Measurements from ENCODE around the gene RNF223. TPM values are rescaled to one million over a fixed set of nuclear protein-coding genes. Genes with fewer than 3 reads are reported as not detected.

RNF223 gene
- total and polyA plus RNA-seq, 2 of the 8 experiments (the other 6 are each of a cell fraction or from before 2014, with no cell fraction given), result not detected

DNA sequence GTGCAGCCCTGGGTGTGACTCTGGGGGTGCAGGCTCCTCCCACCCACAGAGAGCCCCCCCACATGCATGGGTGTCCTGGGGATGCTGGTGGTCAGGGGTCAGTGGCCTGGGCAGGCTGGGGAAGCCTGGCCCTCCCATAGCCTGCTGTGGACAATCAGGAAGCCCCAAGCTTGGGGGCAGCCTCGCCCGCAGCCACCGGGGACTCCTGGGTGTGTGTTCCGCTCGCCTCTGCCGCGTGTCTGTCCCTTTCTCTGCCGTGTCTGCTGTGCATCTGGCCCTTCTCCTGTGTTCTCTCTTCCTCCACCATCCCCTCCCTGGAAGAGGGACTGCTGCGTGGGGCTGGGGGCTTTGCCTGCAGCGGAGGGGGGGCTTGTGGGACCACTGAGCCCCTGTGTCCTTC is 31.3 kb downstream of the RNF223 start:
- peaks cover 29 to 46% of the 10 kb centered on the region in 2 experiments for H4K20me1 ChIP-seq (replicated peaks in 1 of 2; ENCODE audit: control insufficient read depth in 1 of 2, insufficient read depth in 2 of 2, low read length in 2 of 2)
- TF ChIP-seq, protein P1, sequence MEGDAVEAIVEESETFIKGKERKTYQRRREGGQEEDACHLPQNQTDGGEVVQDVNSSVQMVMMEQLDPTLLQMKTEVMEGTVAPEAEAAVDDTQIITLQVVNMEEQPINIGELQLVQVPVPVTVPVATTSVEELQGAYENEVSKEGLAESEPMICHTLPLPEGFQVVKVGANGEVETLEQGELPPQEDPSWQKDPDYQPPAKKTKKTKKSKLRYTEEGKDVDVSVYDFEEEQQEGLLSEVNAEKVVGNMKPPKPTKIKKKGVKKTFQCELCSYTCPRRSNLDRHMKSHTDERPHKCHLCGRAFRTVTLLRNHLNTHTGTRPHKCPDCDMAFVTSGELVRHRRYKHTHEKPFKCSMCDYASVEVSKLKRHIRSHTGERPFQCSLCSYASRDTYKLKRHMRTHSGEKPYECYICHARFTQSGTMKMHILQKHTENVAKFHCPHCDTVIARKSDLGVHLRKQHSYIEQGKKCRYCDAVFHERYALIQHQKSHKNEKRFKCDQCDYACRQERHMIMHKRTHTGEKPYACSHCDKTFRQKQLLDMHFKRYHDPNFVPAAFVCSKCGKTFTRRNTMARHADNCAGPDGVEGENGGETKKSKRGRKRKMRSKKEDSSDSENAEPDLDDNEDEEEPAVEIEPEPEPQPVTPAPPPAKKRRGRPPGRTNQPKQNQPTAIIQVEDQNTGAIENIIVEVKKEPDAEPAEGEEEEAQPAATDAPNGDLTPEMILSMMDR (IDR thresholded peaks at IDR 0.05; ENCODE audit: control extremely low read depth in 1 of 3, insufficient read depth in 1 of 3, low read depth in 1 of 3, low read length in 3 of 3), result no peak
- TF ChIP-seq MAFK (IDR thresholded peaks at IDR 0.05; ENCODE audit: low read depth, low read length) (no peak), RNF2 (IDR thresholded peaks at IDR 0.05; ENCODE audit: borderline replicate concordance, low read depth, low read length, missing control alignments, poor library complexity, severe bottlenecking) (no peak)
- no peak overlapping the region for H3K18ac ChIP-seq (ENCODE audit: extremely low read depth, low read length)
- no peak for DNase-seq (ENCODE audit: low read depth in 1 of 2, low spot score in 2 of 2)
- H4K5ac ChIP-seq (ENCODE audit: insufficient read length, low read depth, low read length), result no peak overlapping the region
- peaks cover 0 to 23% (median 16%) of the 10 kb centered on the region in 4 experiments; a peak in 5 of 7 replicates for H3K27me3 ChIP-seq (replicated peaks in 1 of 4; ENCODE audit: control insufficient read depth in 3 of 4, extremely low read depth in 1 of 4, insufficient read depth in 3 of 4, low read length in 3 of 4)
- no peak overlapping the region for H2AFZ ChIP-seq (ENCODE audit: low read length)
- no peak overlapping the region for H2BK12ac ChIP-seq (ENCODE audit: low read depth, low read length)
- H3K4ac ChIP-seq (replicated peaks; ENCODE audit: insufficient read length, low read depth, low read length), result no peak overlapping the region
- no peak overlapping the region for H4K91ac ChIP-seq (replicated peaks; ENCODE audit: insufficient read length, low read length)
- H3K4me2 ChIP-seq (ENCODE audit: insufficient read depth in 1 of 2, low read depth in 2 of 2, low read length in 2 of 2), result no peak overlapping the region
- no peak overlapping the region for H3K56ac ChIP-seq (replicated peaks; ENCODE audit: insufficient read length, low read depth, low read length)
- H2BK120ac ChIP-seq (replicated peaks; ENCODE audit: low read depth, low read length), result no peak overlapping the region
- H3K36me3 ChIP-seq (ENCODE audit: control insufficient read depth in 2 of 4, insufficient read depth in 4 of 4, low read length in 3 of 4), result peaks cover 6 to 52% (median 23%) of the 10 kb centered on the region in 4 experiments
- no peak overlapping the region for H3K27ac ChIP-seq (ENCODE audit: low read depth, low read length)
- H3K9ac ChIP-seq (replicated peaks in 1 of 4; ENCODE audit: extremely low read depth in 1 of 4, low read depth in 3 of 4, low read length in 3 of 4), result no peak overlapping the region
- peaks cover 7% of the 10 kb centered on the region; the same call in 1 of the 2 replicates for H3K79me1 ChIP-seq (ENCODE audit: low read depth, low read length)
- no peak overlapping the region for H2BK15ac ChIP-seq (ENCODE audit: low read length)
- FAIRE-seq, result no peak
- 0 out of 2 replicates have a peak overlapping the region, but pooled peaks have one; percentile 44 for H2BK5ac ChIP-seq (ENCODE audit: low read depth, low read length)
- peaks cover 8% of the 10 kb centered on the region; the same call in 1 of the 2 replicates for H3K23me2 ChIP-seq (ENCODE audit: low read depth, low read length)
- H3K14ac ChIP-seq (ENCODE audit: insufficient read length), result no peak overlapping the region
- no peaks in the 10 kb centered on the region for H3K79me2 ChIP-seq (ENCODE audit: control insufficient read depth in 1 of 2, insufficient read depth in 2 of 2, low read length in 2 of 2)
- H3K9me3 ChIP-seq (ENCODE audit: insufficient read depth in 2 of 2, low read depth in 1 of 2, low read length in 1 of 2), result no peaks in the 10 kb centered on the region
- ChIA-PET POLR2A (ENCODE audit: partially characterized antibody) (interaction anchor here (0.9 to 3.8 kb wide), 4 partner anchors 9 to 16 kb away, joined by 3 to 19 read pairs (median 10); no protein-coding TSS in a partner anchor), CTCF (ENCODE audit: partially characterized antibody) (interaction anchor here (1.6 to 2.5 kb wide), 3 partner anchors 17 to 24 kb away, joined by 4 to 11 read pairs (median 9); no protein-coding TSS in a partner anchor)
- no peak overlapping the region for H3K23ac ChIP-seq (ENCODE audit: insufficient read length)
- 96% methylated on average over 10 of the region's 10 CpGs; no CpG with 5 or more reads in 1 of the 2 experiments for WGBS, 2 experiments (ENCODE audit: extremely low coverage in 1 of 2, insufficient coverage in 1 of 2, insufficient read length in 1 of 2, insufficient replicate concordance in 2 of 2, low coverage in 1 of 2, low lambda C conversion rate in 2 of 2, missing lambda C conversion rate in 1 of 2)
- H2AK5ac ChIP-seq (ENCODE audit: low read depth, low read length), result no peak overlapping the region
- H3K4me3 ChIP-seq (ENCODE audit: extremely low read depth in 1 of 4, insufficient read depth in 2 of 4, low read depth in 3 of 4, low read length in 4 of 4), result no peak overlapping the region
- H4K8ac ChIP-seq (ENCODE audit: extremely low read depth, insufficient read depth, low read length), result peak overlapping the region; percentile 35; the same call in 1 of the 2 replicates
- no peak overlapping the region for H2BK20ac ChIP-seq (ENCODE audit: low read length)
- H3K4me1 ChIP-seq (replicated peaks in 1 of 4; ENCODE audit: control insufficient read depth in 3 of 4, insufficient read depth in 4 of 4, low read length in 3 of 4), result peaks cover 0 to 10% (median 2%) of the 10 kb centered on the region in 4 experiments; a peak in 4 of 7 replicates

Measured in H1 (cell line).